H9 (cell line): Measurements from ENCODE around the gene ACSM5. TPM values are rescaled to one million over a fixed set of nuclear protein-coding genes. Genes with fewer than 3 reads are reported as not detected.
"Not testable (repeated sequence)": the region's sequence is repeated elsewhere in the genome, so short reads cannot be mapped to it uniquely, and the experiment has no call there.

Experiments used
- DNase-seq: peaks from one replicate; pipeline ENCODE4 v3.0.0-alpha.2; 2017
- H2AFZ ChIP-seq: one replicate; pipeline ENCODE4 v1.6.1; 2013; ENCODE audit warnings: mild to moderate bottlenecking, low read length, control low read depth, moderate library complexity
- H2AK5ac ChIP-seq: 2 replicates; pipeline ENCODE4 v1.6.1; 2013; ENCODE audit warnings: low read length, control low read depth, mixed read lengths; ENCODE audit not compliant: insufficient read length
- H2BK120ac ChIP-seq: one replicate; pipeline ENCODE4 v1.6.1; 2013; ENCODE audit warnings: low read depth, mild to moderate bottlenecking, low read length, control low read depth, inconsistent platforms; ENCODE audit not compliant: poor library complexity, severe bottlenecking
- H2BK12ac ChIP-seq: 2 replicates; pipeline ENCODE4 v1.6.1; 2013; ENCODE audit warnings: low read length, control low read depth, mixed read lengths, low read depth; ENCODE audit not compliant: insufficient read length
- H2BK15ac ChIP-seq: 2 replicates; pipeline ENCODE4 v1.6.1; 2013; ENCODE audit warnings: low read depth, low read length, control low read depth
- H2BK20ac ChIP-seq: one replicate; pipeline ENCODE4 v1.6.1; 2013; ENCODE audit warnings: low read depth, mild to moderate bottlenecking, low read length, control low read depth, inconsistent platforms; ENCODE audit not compliant: poor library complexity, severe bottlenecking
- H2BK5ac ChIP-seq: 2 replicates; pipeline ENCODE4 v1.6.1; 2013; ENCODE audit warnings: low read length, control low read depth, mixed read lengths; ENCODE audit not compliant: insufficient read length
- H3K14ac ChIP-seq: 2 replicates; pipeline ENCODE4 v1.6.1; 2013; ENCODE audit warnings: low read length, control low read depth; ENCODE audit not compliant: insufficient read depth
- H3K18ac ChIP-seq: 2 replicates; pipeline ENCODE4 v1.6.1; 2013; ENCODE audit warnings: low read depth, mild to moderate bottlenecking, mixed read lengths, low read length, control low read depth; ENCODE audit not compliant: insufficient read length
- H3K23ac ChIP-seq: 2 replicates; pipeline ENCODE4 v1.6.1; 2013; ENCODE audit warnings: low read length, control low read depth, mixed read lengths, low read depth; ENCODE audit not compliant: insufficient read length
- H3K23me2 ChIP-seq: 2 replicates; pipeline ENCODE4 v1.6.1; 2013; ENCODE audit warnings: low read depth, mild to moderate bottlenecking, mixed read lengths, low read length, control low read depth; ENCODE audit not compliant: insufficient read length, poor library complexity, severe bottlenecking
- H3K27ac ChIP-seq: 2 replicates; pipeline ENCODE4 v1.5.1; 2013; ENCODE audit warnings: low read length, control low read depth, mixed read lengths, low read depth; ENCODE audit not compliant: insufficient read length
- H3K27me3 ChIP-seq: 2 replicates; pipeline ENCODE4 v1.6.1; 2013; ENCODE audit warnings: low read length, control low read depth, inconsistent platforms; ENCODE audit not compliant: insufficient read depth
- H3K4ac ChIP-seq: 2 replicates; pipeline ENCODE4 v1.6.1; 2013; ENCODE audit warnings: low read depth, mild to moderate bottlenecking, control low read depth, inconsistent platforms, low read length, moderate library complexity
- H3K4me1 ChIP-seq: 2 replicates; pipeline ENCODE4 v1.6.1; 2013; ENCODE audit warnings: low read length, control low read depth, inconsistent platforms; ENCODE audit not compliant: insufficient read depth
- H3K4me2 ChIP-seq: 2 replicates; pipeline ENCODE4 v1.6.1; 2013; ENCODE audit warnings: low read length, control low read depth, mixed read lengths; ENCODE audit not compliant: insufficient read length, insufficient read depth
- H3K56ac ChIP-seq: 2 replicates; pipeline ENCODE4 v1.6.1; 2013; ENCODE audit warnings: low read depth, mild to moderate bottlenecking, mixed read lengths, low read length, control low read depth; ENCODE audit not compliant: insufficient read length
- H3K79me1 ChIP-seq: 2 replicates; pipeline ENCODE4 v1.6.1; 2013; ENCODE audit warnings: low read depth, mild to moderate bottlenecking, moderate library complexity, low read length, control low read depth, inconsistent platforms; ENCODE audit not compliant: insufficient read depth, poor library complexity, severe bottlenecking
- H3K79me2 ChIP-seq: 2 replicates; pipeline ENCODE4 v1.6.1; 2013; ENCODE audit warnings: low read length, control low read depth, inconsistent platforms; ENCODE audit not compliant: insufficient read depth
- H3K9ac ChIP-seq: 2 replicates; pipeline ENCODE4 v1.6.1; 2013; ENCODE audit warnings: low read length, control low read depth, mixed read lengths; ENCODE audit not compliant: insufficient read length; ENCODE audit errors: extremely low read depth
- H3K9me3 ChIP-seq: one replicate; pipeline ENCODE4 v1.6.1; 2013; ENCODE audit warnings: low read depth, low read length, inconsistent platforms; ENCODE audit not compliant: control insufficient read depth
- H3T11ph ChIP-seq: one replicate; pipeline ENCODE4 v1.6.1; 2013; ENCODE audit warnings: mild to moderate bottlenecking, low read length, control low read depth, inconsistent platforms
- H4K20me1 ChIP-seq: one replicate; pipeline ENCODE4 v1.6.1; 2013; ENCODE audit not compliant: control insufficient read depth, insufficient read length, insufficient read depth
- H4K5ac ChIP-seq: 2 replicates; pipeline ENCODE4 v1.6.1; 2013; ENCODE audit warnings: low read depth, mild to moderate bottlenecking, mixed read lengths, low read length, control low read depth; ENCODE audit not compliant: insufficient read length
- H4K8ac ChIP-seq: replicated peaks from 2 replicates; pipeline ENCODE4 v1.6.1; 2013; ENCODE audit warnings: low read length, control low read depth, mixed read lengths, low read depth; ENCODE audit not compliant: insufficient read length
- H4K91ac ChIP-seq: 2 replicates; pipeline ENCODE4 v1.6.1; 2013; ENCODE audit warnings: low read depth, mild to moderate bottlenecking, moderate library complexity, mixed read lengths, low read length, control low read depth; ENCODE audit not compliant: insufficient read length
- H3K27ac Mint-ChIP-seq, 3 experiments: 2 replicates in 2 of 3; 3 replicates in 1 of 3; pipeline ENCODE4 v1.8.0; 2020 to 2021; ENCODE audit warnings: mixed read lengths in 3 of 3, mild to moderate bottlenecking in 1 of 3, moderate library complexity in 1 of 3
- H3K27me3 Mint-ChIP-seq: 2 replicates; pipeline ENCODE4 v1.8.0; 2021; ENCODE audit warnings: low read depth, mild to moderate bottlenecking, moderate library complexity, mixed read lengths
- H3K36me3 Mint-ChIP-seq, 3 experiments: 2 replicates in 2 of 3; 3 replicates in 1 of 3; pipeline ENCODE4 v1.8.0; 2020 to 2021; ENCODE audit warnings: low read depth in 3 of 3, mixed read lengths in 3 of 3; ENCODE audit not compliant: insufficient read depth in 1 of 3
- H3K4me1 Mint-ChIP-seq, 2 experiments: 2 replicates each; pipeline ENCODE4 v1.8.0; 2020; ENCODE audit warnings: mixed read lengths in 2 of 2
- H3K4me3 Mint-ChIP-seq, 2 experiments: 2 replicates in 1 of 2; 3 replicates in 1 of 2; pipeline ENCODE4 v1.8.0; 2020 to 2021; ENCODE audit warnings: mild to moderate bottlenecking in 2 of 2, mixed read lengths in 2 of 2, moderate library complexity in 1 of 2
- H3K9me3 Mint-ChIP-seq, 2 experiments: 2 replicates in 1 of 2; 3 replicates in 1 of 2; pipeline ENCODE4 v1.8.0; 2020; ENCODE audit warnings: mild to moderate bottlenecking in 2 of 2, mixed read lengths in 2 of 2, moderate library complexity in 1 of 2
- WGBS: extraction: QIAGEN DNeasy Blood & Tissue Kit; methylation state at CpG from one replicate; pipeline ENCODE4 v1.1.7; 2013; ENCODE audit warnings: missing lambda C conversion rate, low lambda C conversion rate, mixed read lengths; ENCODE audit not compliant: insufficient read length; ENCODE audit errors: extremely low coverage; 5-methylcytosine and 5-hydroxymethylcytosine counted together
- total RNA-seq: library from RNA; stranded (reverse); gene quantifications from 2 replicates; pipeline ENCODE4 v1.2.1, GENCODE V29; 2021

Gene ACSM5
- total RNA-seq, 1 experiment from 2014 or later, result not detected

GRCh38 chr16:20469930-20470329 lies 60.6 kb downstream of the ACSM5 start:
- H3K4me1 ChIP-seq, H3K4me1 Mint-ChIP-seq, H3K27me3 Mint-ChIP-seq, H3K4me2 ChIP-seq, H3K23me2 ChIP-seq, H2BK120ac ChIP-seq, H4K20me1 ChIP-seq, H3K4ac ChIP-seq, H3T11ph ChIP-seq, H4K91ac ChIP-seq, H3K79me1 ChIP-seq, H2BK20ac ChIP-seq, H2AK5ac ChIP-seq, DNase-seq, H4K8ac ChIP-seq, H3K9ac ChIP-seq, H3K14ac ChIP-seq, H3K27ac ChIP-seq, H2AFZ ChIP-seq, H3K56ac ChIP-seq, H3K4me3 Mint-ChIP-seq, H3K36me3 Mint-ChIP-seq, H2BK12ac ChIP-seq, H2BK15ac ChIP-seq, H3K9me3 ChIP-seq, H3K79me2 ChIP-seq, H3K23ac ChIP-seq, H2BK5ac ChIP-seq, H3K18ac ChIP-seq, H3K27ac Mint-ChIP-seq, H3K27me3 ChIP-seq, H4K5ac ChIP-seq: not testable (repeated sequence)
- H3K9me3 Mint-ChIP-seq, result peaks cover 17 to 58% of the 10 kb centered on the region in 2 experiments
- WGBS, result no CpG with 5 or more reads among the region's 2 CpGs

- not testable (repeated sequence) for H3K9me3 ChIP-seq, H2AK5ac ChIP-seq, H4K8ac ChIP-seq, H2BK5ac ChIP-seq, H3K56ac ChIP-seq, H4K91ac ChIP-seq, H4K5ac ChIP-seq, H2BK15ac ChIP-seq, H3K4me1 Mint-ChIP-seq, H2BK12ac ChIP-seq, H3K27me3 Mint-ChIP-seq, H3K27me3 ChIP-seq, H3K4me2 ChIP-seq, H2BK120ac ChIP-seq, H3K23me2 ChIP-seq, H3K14ac ChIP-seq, DNase-seq, H2AFZ ChIP-seq, H3K27ac ChIP-seq, H3T11ph ChIP-seq, H3K4me3 Mint-ChIP-seq, H4K20me1 ChIP-seq, H3K36me3 Mint-ChIP-seq, H3K79me2 ChIP-seq, H3K4me1 ChIP-seq, H2BK20ac ChIP-seq, H3K18ac ChIP-seq, H3K27ac Mint-ChIP-seq, H3K9ac ChIP-seq, H3K4ac ChIP-seq, H3K23ac ChIP-seq, H3K79me1 ChIP-seq
- no CpG with 5 or more reads among the region's 1 CpG for whole genome bisulfite sequencing
- H3K9me3 Mint-ChIP-seq, result peaks cover 18 to 62% of the 10 kb centered on the region in 2 experiments
These were observed 61.4 kb downstream of the ACSM5 start for GRCh38 chr16:20470732-20471131.
